BJ (cell line): ENCODE data around the gene RAD51B. TPM values are rescaled to one million over a fixed set of nuclear protein-coding genes. Genes with fewer than 3 reads are reported as not detected.
A peak's percentile ranks its signal among the peaks of the same experiment; 100 is the strongest.

ENCODE experiments used
- CTCF ChIA-PET: fragments of 350-600 bp; formaldehyde crosslinking; extraction: SDS; loops from one replicate; lab custom pipeline; 2021; ENCODE audit warnings: antibody characterized with exemption, inconsistent platforms; lab: Yijun Ruan, JAX
- POLR2A ChIA-PET: fragments of 300-600 bp; sonication (Branson Sonifier 250); formaldehyde crosslinking; extraction: SDS; loops from one replicate; lab custom pipeline; 2021; ENCODE audit warnings: antibody characterized with exemption; lab: Charles Lee
- DNase-seq: peaks from one replicate; pipeline ENCODE4 v3.0.0-alpha.2; 2011; ENCODE audit warnings: low read depth
- H3K27me3 ChIP-seq: 2 replicates; pipeline ENCODE4 v1.6.0; 2011; ENCODE audit warnings: low read length; ENCODE audit not compliant: control insufficient read depth, insufficient read depth
- H3K36me3 ChIP-seq: 2 replicates; pipeline ENCODE4 v1.5.1; 2011; ENCODE audit warnings: low read length; ENCODE audit not compliant: control insufficient read depth, insufficient read depth
- H3K4me3 ChIP-seq: 2 replicates; pipeline ENCODE4 v1.5.1; 2011; ENCODE audit warnings: low read depth, mild to moderate bottlenecking, control low read depth, low read length
- CTCF ChIP-seq: IDR thresholded peaks from 2 replicates; pipeline ENCODE4 v1.5.1; 2011; ENCODE audit warnings: low read depth, mild to moderate bottlenecking, control low read depth, inconsistent platforms, low read length, moderate library complexity; ENCODE audit not compliant: insufficient read depth
- polyA plus RNA-seq: library from polyadenylated mRNA; depleted of rRNA; stranded (reverse); fragments of >200 nt; gene quantifications from 2 replicates; pipeline ENCODE4 v1.2.3, GENCODE V29; 2011

RAD51B gene
- polyA plus RNA-seq, 1 experiment = 5.6 TPM

- no peak for TF ChIP-seq CTCF
- POLR2A ChIA-PET = no interaction called here
Measured at GRCh38 chr14:68574906-68575305, 755.3 kb downstream of the RAD51B start.

DNA sequence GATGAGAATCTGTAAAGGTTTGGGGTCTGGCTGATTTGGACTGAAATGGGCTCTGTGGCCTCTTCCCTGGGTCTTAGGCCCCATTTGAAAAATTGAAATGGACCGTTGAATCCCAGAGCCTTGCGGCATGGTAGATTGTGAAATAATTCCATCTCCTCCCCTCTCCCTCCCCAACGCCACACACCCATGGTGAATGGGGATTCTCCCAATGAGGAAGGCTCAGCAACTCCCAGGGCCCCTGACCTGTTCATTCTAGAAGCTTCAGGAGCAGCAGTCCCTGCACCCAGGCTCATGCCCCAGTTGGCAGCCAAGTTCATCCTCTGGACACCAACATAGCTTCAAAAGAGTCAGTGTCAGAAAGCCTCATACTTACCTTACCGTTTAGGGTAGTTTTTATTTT is 755.8 kb downstream of the RAD51B start:
- Histone ChIP-seq H3K36me3 (no peaks in the 10 kb centered on the region), H3K27me3 (no peaks in the 10 kb centered on the region), H3K4me3 (no peak overlapping the region)
- no peak for TF ChIP-seq CTCF
- ChIA-PET CTCF (interaction anchor here (1.3 kb wide), 1 partner anchor 9 kb away, joined by 5 read pairs; no protein-coding TSS in a partner anchor), POLR2A (no interaction called here)
- DNase-seq = no peak

More at GRCh38 chr14:68574906-68575305, 755.3 kb downstream of the RAD51B start:
- H3K4me3 ChIP-seq = no peak overlapping the region
- CTCF ChIA-PET = interaction anchor here (1.0 to 1.9 kb wide), 2 partner anchors 64 to 641 kb away, joined by 3 to 4 read pairs; no protein-coding TSS in a partner anchor
- H3K36me3 ChIP-seq = no peaks in the 10 kb centered on the region
- no peaks in the 10 kb centered on the region for H3K27me3 ChIP-seq
- no peak for DNase-seq

GRCh38 chr14:68576031-68576430 is 756.5 kb downstream of the RAD51B start:
- CTCF ChIA-PET = interaction anchor here (1.3 kb wide), 1 partner anchor 10 kb away, joined by 5 read pairs; no protein-coding TSS in a partner anchor

GRCh38 chr14:68576496-68577244 is 757.1 kb downstream of the RAD51B start:
- no peaks in the 10 kb centered on the region for H3K27me3 ChIP-seq
- TF ChIP-seq CTCF = no peak
- DNase-seq = no peak
- no peak overlapping the region for H3K4me3 ChIP-seq
- POLR2A ChIA-PET = no interaction called here
- no peaks in the 10 kb centered on the region for H3K36me3 ChIP-seq
- CTCF ChIA-PET = interaction anchor here (1.3 kb wide), 1 partner anchor 10 kb away, joined by 5 read pairs; no protein-coding TSS in a partner anchor

More at GRCh38 chr14:68576031-68576430, 756.5 kb downstream of the RAD51B start:
- POLR2A ChIA-PET = no interaction called here
- Histone ChIP-seq H3K27me3 (no peaks in the 10 kb centered on the region), H3K4me3 (no peak overlapping the region), H3K36me3 (no peaks in the 10 kb centered on the region)
- TF ChIP-seq CTCF = no peak
- no peak for DNase-seq

DNA sequence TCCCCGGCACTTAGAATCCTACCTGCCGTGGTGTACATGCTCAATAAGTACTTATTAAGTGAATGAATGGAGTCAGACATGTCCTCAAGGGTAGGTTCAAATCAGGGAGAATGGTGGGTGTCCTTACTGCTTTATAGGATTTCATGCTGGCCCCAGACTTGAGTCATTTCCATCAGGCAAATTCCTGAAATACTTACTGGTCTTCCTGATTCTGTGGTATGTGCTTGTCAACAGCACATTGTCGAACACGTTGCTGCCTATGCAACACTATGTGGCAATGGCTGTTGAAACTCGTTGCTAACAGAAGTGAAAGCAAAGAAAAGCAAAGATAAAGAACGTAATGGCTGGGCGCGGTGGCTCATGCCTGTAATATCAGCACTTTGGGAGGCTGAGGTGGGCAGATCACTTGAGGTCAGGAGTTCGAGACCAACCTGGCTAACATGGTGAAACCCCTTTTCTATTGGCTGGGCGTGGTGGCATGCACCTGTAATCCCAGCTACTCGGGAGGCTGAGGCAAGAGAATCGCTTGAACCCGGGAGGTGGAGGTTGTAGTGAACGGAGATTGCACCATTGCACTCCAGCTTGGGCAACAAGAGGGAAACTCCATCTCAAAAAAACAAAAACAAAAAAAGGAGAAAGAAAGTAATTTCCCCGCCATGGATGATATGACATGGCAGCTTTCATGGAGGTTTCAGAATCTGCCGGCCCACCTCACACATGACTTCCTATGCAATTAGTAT is 758.4 kb downstream of the RAD51B start:
- H3K4me3 ChIP-seq = no peak overlapping the region
- peak; percentile 98 for DNase-seq
- TF ChIP-seq CTCF = no peak
- H3K36me3 ChIP-seq = no peaks in the 10 kb centered on the region
- H3K27me3 ChIP-seq = no peaks in the 10 kb centered on the region
- ChIA-PET POLR2A (no interaction called here), CTCF (no interaction called here)
